ENCODE data around the gene DKC1. TPM values are rescaled to one million over a fixed set of nuclear protein-coding genes. Genes with fewer than 3 reads are reported as not detected.

DKC1 gene
- total RNA-seq, 1 donor from 2014 or later, result 46.8 TPM

DNA sequence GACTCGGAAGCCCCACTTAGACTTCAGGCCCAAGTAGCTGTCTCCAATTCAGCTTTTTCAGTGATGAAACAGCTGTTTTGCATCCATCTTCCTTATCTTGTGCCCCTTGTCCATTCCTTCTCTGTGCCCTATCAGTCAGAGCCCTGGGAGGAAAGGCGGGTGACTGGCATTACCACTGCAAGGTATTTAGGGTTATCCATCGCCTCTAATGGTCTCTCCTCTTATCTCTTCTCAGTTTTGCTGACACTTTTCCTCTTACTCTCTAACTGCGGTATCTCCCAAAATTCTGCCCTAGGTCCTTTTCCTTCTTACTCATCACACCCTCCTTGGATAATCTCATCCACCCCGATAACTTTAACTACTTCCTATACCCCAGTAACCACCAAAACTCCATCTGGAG lies 25.5 kb upstream of the DKC1 start:
- Mint-ChIP-seq H3K4me3 (ENCODE audit: unreplicated experiment) (no peak overlapping the region), H3K27ac (ENCODE audit: unreplicated experiment) (no peak overlapping the region), H3K36me3 (ENCODE audit: unreplicated experiment) (no peaks in the 10 kb centered on the region), H3K9me3 (ENCODE audit: unreplicated experiment) (no peaks in the 10 kb centered on the region), H3K4me1 (ENCODE audit: low read depth, unreplicated experiment) (peaks cover 4% of the 10 kb centered on the region), H3K27me3 (ENCODE audit: unreplicated experiment) (no peaks in the 10 kb centered on the region)
- TF ChIP-seq, protein P1, sequence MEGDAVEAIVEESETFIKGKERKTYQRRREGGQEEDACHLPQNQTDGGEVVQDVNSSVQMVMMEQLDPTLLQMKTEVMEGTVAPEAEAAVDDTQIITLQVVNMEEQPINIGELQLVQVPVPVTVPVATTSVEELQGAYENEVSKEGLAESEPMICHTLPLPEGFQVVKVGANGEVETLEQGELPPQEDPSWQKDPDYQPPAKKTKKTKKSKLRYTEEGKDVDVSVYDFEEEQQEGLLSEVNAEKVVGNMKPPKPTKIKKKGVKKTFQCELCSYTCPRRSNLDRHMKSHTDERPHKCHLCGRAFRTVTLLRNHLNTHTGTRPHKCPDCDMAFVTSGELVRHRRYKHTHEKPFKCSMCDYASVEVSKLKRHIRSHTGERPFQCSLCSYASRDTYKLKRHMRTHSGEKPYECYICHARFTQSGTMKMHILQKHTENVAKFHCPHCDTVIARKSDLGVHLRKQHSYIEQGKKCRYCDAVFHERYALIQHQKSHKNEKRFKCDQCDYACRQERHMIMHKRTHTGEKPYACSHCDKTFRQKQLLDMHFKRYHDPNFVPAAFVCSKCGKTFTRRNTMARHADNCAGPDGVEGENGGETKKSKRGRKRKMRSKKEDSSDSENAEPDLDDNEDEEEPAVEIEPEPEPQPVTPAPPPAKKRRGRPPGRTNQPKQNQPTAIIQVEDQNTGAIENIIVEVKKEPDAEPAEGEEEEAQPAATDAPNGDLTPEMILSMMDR (IDR thresholded peaks at IDR 0.05; ENCODE audit: partially characterized antibody, unreplicated experiment), result no peak
- DNase-seq, result no peak

DNA sequence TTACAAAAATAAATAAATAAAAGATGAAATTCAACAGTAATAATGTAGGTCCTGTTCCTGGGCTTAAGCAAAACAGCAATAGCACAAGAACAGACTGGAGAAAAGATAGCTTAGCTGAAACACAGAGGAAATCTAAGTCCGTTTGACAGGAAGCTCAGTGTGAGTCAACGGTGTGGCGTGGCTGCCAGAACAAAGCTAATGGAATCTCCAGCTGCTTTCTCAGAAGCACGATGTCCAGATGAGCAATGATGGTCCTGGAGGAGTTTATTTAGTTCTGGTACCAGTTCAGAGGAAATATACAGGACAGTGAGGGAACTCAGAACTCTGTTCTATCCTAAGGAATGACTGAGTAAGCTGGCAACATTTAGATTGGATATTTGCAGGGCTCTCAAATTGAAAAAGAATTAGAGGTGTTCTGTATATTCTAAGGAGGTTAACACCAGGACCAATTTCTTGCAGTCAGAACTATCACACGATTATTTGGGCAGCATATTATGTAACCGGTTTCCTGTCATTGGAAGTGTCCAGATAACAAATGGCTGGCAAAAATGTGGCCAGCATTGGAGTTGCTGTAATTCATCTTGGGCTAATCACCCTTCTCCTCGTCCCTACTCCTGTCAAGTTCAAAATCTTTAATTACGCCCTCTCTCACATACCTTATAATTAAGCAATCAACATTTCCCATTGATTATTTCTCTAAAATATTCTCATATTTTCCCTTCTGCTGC lies 24.5 kb upstream of the DKC1 start:
- no peaks in the 10 kb centered on the region for H3K27me3 Mint-ChIP-seq (ENCODE audit: unreplicated experiment)
- peaks cover 4% of the 10 kb centered on the region for H3K4me1 Mint-ChIP-seq (ENCODE audit: low read depth, unreplicated experiment)
- no peak for DNase-seq
- no peak overlapping the region for H3K4me3 Mint-ChIP-seq (ENCODE audit: unreplicated experiment)
- TF ChIP-seq, protein P1 (IDR thresholded peaks at IDR 0.05; ENCODE audit: partially characterized antibody, unreplicated experiment), result no peak
- H3K36me3 Mint-ChIP-seq (ENCODE audit: unreplicated experiment), result no peaks in the 10 kb centered on the region
- no peaks in the 10 kb centered on the region for H3K9me3 Mint-ChIP-seq (ENCODE audit: unreplicated experiment)
- H3K27ac Mint-ChIP-seq (ENCODE audit: unreplicated experiment), result no peak overlapping the region

DNA sequence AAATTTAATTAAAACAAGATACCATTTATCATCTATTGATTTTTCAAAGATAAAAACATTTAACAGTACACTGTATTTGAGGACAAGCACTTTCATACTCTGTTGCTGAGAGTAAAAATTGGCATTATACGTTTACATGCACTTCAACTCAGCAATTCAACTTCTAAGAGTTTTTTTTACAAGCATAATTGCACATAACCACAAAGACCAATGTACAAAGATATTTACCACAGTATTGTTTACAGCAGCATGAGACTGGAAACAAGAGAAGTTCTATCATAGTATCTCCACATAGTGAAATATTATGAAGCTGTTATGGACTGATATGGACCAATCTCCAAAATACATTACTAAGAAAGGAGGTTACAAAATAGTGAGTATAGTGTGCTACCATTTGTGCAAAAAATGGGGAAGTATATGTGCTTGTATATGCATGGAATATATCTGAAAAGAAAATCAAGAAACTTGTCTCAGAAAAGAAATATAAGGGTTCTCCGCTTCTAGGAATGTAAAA lies 22.7 kb upstream of the DKC1 start:
- no peak overlapping the region for H3K4me3 Mint-ChIP-seq (ENCODE audit: unreplicated experiment)
- DNase-seq, result no peak

DNA sequence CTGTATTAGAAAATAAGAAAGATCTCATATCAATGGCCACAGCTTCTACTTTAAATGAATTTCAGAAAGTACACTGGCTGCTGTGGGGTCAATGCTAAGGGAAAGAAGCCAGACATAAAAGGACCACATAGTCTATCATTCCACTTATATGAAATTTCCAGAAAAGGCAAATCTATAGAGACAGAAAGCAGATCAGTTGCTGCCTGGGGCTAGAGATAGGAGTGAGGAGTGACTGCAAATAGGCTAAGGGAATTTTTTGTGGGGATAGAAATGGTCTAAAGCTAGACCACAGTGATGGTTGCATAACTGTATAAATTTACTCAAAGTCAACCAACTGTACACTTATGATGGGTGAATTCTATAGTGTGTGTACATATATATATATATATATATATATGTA lies 20.1 kb upstream of the DKC1 start:
- Mint-ChIP-seq H3K9me3 (ENCODE audit: unreplicated experiment) (no peaks in the 10 kb centered on the region), H3K36me3 (ENCODE audit: unreplicated experiment) (no peaks in the 10 kb centered on the region), H3K27ac (ENCODE audit: unreplicated experiment) (no peak overlapping the region), H3K4me3 (ENCODE audit: unreplicated experiment) (no peak overlapping the region), H3K4me1 (ENCODE audit: low read depth, unreplicated experiment) (no peaks in the 10 kb centered on the region), H3K27me3 (ENCODE audit: unreplicated experiment) (no peaks in the 10 kb centered on the region)
- no peak for DNase-seq
- TF ChIP-seq, protein P1 (IDR thresholded peaks at IDR 0.05; ENCODE audit: partially characterized antibody, unreplicated experiment), result no peak

More for the DNA sequence above, 22.7 kb upstream of the DKC1 start:
- Mint-ChIP-seq H3K4me1 (ENCODE audit: low read depth, unreplicated experiment) (peaks cover 4% of the 10 kb centered on the region), H3K9me3 (ENCODE audit: unreplicated experiment) (no peaks in the 10 kb centered on the region), H3K27me3 (ENCODE audit: unreplicated experiment) (no peaks in the 10 kb centered on the region), H3K27ac (ENCODE audit: unreplicated experiment) (no peak overlapping the region), H3K36me3 (ENCODE audit: unreplicated experiment) (no peaks in the 10 kb centered on the region)
- TF ChIP-seq, protein P1 (IDR thresholded peaks at IDR 0.05; ENCODE audit: partially characterized antibody, unreplicated experiment), result no peak

DNA sequence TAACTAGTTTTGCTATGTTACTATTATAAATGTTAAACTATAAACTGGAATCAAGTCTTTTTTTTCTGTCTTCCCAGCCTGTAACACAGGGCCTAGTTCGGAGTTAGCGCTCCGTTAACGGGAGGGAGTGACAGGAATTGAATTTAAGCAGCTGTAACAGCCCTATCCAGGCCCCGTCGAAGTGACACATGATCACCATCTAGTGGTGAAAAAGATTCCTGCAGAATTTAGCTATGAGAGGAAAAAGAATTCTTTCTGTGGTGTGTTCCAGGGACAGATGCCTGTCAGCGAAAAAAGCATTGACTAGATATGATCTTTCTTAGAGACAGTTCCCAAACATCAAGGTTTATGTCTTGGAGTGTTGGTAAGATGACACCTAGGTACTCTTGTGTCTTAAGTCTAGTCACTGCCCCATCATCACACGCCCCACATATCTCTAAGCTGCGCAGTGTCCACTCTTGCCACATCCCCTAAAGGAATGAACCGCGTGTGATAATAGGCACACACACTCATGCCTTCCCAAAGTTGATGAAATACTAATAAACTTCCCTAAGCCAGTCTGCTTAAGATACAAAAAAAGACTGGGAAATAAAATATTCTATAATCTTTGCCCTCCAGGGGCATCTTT lies 13.8 kb upstream of the DKC1 start:
- Mint-ChIP-seq H3K4me1 (ENCODE audit: low read depth, unreplicated experiment) (peaks cover 20% of the 10 kb centered on the region), H3K27ac (ENCODE audit: unreplicated experiment) (no peak overlapping the region), H3K9me3 (ENCODE audit: unreplicated experiment) (peaks cover 8% of the 10 kb centered on the region), H3K36me3 (ENCODE audit: unreplicated experiment) (no peaks in the 10 kb centered on the region), H3K27me3 (ENCODE audit: unreplicated experiment) (peaks cover 4% of the 10 kb centered on the region), H3K4me3 (ENCODE audit: unreplicated experiment) (peak overlapping the region; percentile 38)
- no peak for DNase-seq
- TF ChIP-seq, protein P1 (IDR thresholded peaks at IDR 0.05; ENCODE audit: partially characterized antibody, unreplicated experiment), result peak; percentile 71
